Measurements from ENCODE around the gene TKTL1. TPM values are rescaled to one million over a fixed set of nuclear protein-coding genes. Genes with fewer than 3 reads are reported as not detected.
A peak's percentile ranks its signal among the peaks of the same experiment; 100 is the strongest.

The TKTL1 gene
- total and polyA plus RNA-seq, 8 donors, result not detected

- H3K9me3 ChIP-seq, result no peaks in the 10 kb centered on the region
- no peaks in the 10 kb centered on the region for H3K27me3 ChIP-seq
- no peak overlapping the region for H3K4me3 ChIP-seq
- ATAC-seq (no peak), DNase-seq (peak in 2 of 6 donors; percentile 26 to 60), FAIRE-seq (no peak)
- H3K4me1 ChIP-seq, result no peaks in the 10 kb centered on the region
- no peak overlapping the region for H3K27ac ChIP-seq
- no peak for TF ChIP-seq CTCF (IDR thresholded peaks at IDR 0.05)
- intact Hi-C loops (cut with DNase I), result no loop called here
- WGBS, 2 donors, result 81 to 86% methylated on average over 19 of the region's 19 CpGs
- peaks cover 0 to 13% (median 0%) of the 10 kb centered on the region in 3 donors for H3K36me3 ChIP-seq
These were observed 53.9 kb downstream of the TKTL1 start for GRCh38 chrX:154349359-154349935.

- FAIRE-seq (no peak), DNase-seq (peak in 2 of 6 donors; percentile 8 to 43), ATAC-seq (no peak)
- no peaks in the 10 kb centered on the region for H3K4me1 ChIP-seq
- no peaks in the 10 kb centered on the region for H3K9me3 ChIP-seq
- peaks cover 0 to 13% (median 0%) of the 10 kb centered on the region in 3 donors for H3K36me3 ChIP-seq
- no peak overlapping the region for H3K27ac ChIP-seq
- H3K27me3 ChIP-seq, result no peaks in the 10 kb centered on the region
- no peak overlapping the region for H3K4me3 ChIP-seq
- no peak for TF ChIP-seq CTCF (IDR thresholded peaks at IDR 0.05)
- WGBS, 2 donors, result 90% methylated on average over 15 of the region's 15 CpGs
- intact Hi-C loops (cut with DNase I), result no loop called here
These were observed 54.4 kb downstream of the TKTL1 start for GRCh38 chrX:154349979-154350378.

GRCh38 chrX:154350429-154351182 is 55.0 kb downstream of the TKTL1 start:
- WGBS, 2 donors, result 85 to 90% methylated on average over 19 of the region's 19 CpGs
- intact Hi-C loops (cut with DNase I), result no loop called here
- DNase-seq, result peak in 2 of 6 donors; percentile 13 to 59
- TF ChIP-seq CTCF (IDR thresholded peaks at IDR 0.05), result no peak
- Histone ChIP-seq H3K4me1 (no peaks in the 10 kb centered on the region), H3K4me3 (no peak overlapping the region), H3K36me3 (peaks cover 0 to 13% (median 0%) of the 10 kb centered on the region in 3 donors), H3K9me3 (no peaks in the 10 kb centered on the region), H3K27me3 (no peaks in the 10 kb centered on the region), H3K27ac (no peak overlapping the region)
- no peak for ATAC-seq
- FAIRE-seq, result no peak

- H3K27me3 ChIP-seq, result no peaks in the 10 kb centered on the region
- DNase-seq, result peak in 1 of 6 donors; percentile 23
- H3K27ac ChIP-seq, result no peak overlapping the region
- 83 to 89% methylated on average over 30 of the region's 30 CpGs for WGBS, 2 donors
- peaks cover 0 to 13% (median 0%) of the 10 kb centered on the region in 3 donors for H3K36me3 ChIP-seq
- intact Hi-C loops (cut with DNase I), result no loop called here
- H3K9me3 ChIP-seq, result no peaks in the 10 kb centered on the region
- ATAC-seq, result no peak
- no peak for TF ChIP-seq CTCF (IDR thresholded peaks at IDR 0.05)
- FAIRE-seq, result no peak
- H3K4me1 ChIP-seq, result no peaks in the 10 kb centered on the region
- H3K4me3 ChIP-seq, result no peak overlapping the region
These were observed 55.8 kb downstream of the TKTL1 start for GRCh38 chrX:154351183-154352011.
